ENCODE results near the gene IGHMBP2.

DNA sequence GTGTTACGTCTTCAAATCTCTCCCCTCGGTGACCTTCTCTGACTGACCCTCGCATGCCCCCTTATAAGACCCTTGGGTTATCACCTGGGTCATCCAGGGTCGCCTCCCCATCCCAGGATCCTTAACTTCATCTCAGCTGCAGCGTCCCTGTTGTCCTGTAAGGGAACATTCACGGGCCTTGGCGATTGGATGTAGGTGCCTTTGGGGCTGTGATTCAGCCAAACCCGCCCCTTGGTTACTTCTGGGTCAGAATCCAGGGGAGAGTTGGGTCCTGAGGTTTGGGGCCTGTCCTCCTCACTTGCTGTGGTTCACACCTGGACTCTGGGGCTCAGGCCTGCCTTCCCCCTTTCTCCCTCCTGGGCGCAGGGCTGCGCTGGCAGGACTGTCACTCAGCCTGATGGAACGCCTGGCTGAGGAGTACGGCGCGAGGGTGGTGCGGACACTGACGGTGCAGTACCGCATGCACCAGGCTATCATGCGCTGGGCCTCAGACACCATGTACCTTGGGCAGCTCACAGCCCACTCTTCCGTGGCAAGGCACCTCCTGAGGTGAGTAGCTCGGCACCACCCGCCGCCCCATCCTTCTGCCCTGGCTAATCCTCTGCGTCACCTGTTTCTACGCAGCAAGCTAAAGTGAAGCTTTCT, 29.4 kb downstream of the IGHMBP2 start:
- no peak for TF ChIP-seq POLR2AphosphoS5 (IDR thresholded peaks at IDR 0.05; ENCODE audit: low read depth, low read length)
- no peak for TF ChIP-seq POLR2A (IDR thresholded peaks at IDR 0.05; ENCODE audit: low read depth, low read length)

Measured in GM12892 (cell line).